ENCODE data around the gene KRT6A.

The KRT6A gene

DNA sequence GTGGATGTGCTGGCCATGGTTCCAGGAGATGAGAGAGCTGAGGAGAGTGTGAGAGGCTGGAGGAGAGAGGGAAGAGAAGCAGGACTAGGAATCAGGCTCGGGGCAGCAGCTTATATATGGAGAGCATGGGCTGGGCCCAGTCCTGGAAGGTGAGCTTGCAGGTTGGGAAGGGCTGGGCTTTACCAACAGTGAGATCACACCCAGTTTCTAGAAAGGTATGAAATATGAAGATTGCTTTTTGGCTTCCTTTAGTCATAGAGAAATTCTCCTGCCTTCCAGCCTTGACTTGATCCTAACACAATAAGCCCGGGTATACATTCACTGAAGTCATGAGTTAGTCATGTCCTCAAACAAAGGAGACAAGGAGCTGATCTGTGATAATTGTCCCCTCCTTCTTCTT is at the start of gene KRT6A:
TSS of gene KRT6A (minus strand) at position 86 of the 400 bp plus-strand sequence. CDS start at position 17, 69 bp downstream.
- no peak for DNase-seq (ENCODE audit: low read depth in 3 of 3)

DNA sequence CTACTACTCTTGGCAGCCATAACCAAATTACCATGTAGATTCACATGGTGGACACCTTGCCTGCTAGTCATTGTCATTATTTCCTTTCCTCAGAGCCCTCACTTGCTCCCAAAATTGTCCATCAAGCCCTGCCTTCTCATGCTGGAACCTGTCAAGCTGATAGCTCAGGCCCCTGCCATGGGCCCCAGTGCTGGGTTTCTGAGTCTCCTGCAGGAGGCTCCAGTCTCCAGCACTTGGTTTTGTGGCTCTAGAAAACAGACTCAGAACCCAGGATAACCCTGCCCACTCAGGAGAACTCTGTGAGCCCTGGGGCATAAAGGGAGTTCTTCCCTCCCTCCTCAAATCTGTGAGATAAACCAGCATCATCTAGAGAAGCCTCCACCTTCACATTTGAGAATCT is 49.1 kb upstream of the KRT6A start:
- no peak for DNase-seq (ENCODE audit: low read depth in 3 of 3)

DNA sequence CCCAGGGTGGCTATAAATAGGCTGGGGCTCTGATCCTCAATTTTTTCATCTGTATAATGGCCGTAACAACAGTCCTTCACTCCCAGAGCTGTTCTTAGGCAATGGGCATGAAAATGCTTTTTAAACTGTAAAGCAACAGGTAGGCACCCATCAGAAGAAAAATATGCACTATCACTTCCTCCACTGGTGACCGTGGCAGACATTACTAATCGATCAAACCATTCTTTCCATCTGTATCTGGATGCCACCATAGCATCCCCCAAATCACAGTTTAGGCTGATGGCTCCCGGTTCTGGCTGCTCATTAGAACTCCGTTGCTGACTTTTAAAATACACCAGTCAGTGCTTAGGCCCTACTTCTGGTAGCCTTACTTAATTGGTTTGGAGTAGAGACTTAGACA is 48.7 kb upstream of the KRT6A start:
- no peak for DNase-seq (ENCODE audit: low read depth in 3 of 3)

DNA sequence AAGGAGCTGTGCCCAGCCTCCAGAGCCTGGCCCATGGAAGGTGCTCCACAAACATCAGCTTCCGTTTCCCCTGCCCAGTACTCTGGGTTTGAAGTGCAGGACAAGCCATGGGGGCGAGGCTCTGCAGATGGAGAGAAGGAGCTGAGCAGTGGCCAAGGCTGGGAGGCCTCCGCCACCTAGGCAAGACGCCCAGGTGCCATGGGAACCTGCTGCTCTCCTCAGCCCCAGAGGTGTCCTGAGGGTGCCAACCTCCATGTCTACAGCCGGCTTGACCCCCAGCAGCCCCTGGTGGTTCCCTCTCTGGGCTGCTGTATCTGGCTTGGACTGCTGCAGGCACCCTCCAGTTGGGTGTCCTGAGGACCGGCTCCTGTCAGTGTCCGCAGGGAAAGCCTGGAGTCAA is 47.5 kb upstream of the KRT6A start:
- DNase-seq (ENCODE audit: low read depth in 3 of 3), result no peak

DNA sequence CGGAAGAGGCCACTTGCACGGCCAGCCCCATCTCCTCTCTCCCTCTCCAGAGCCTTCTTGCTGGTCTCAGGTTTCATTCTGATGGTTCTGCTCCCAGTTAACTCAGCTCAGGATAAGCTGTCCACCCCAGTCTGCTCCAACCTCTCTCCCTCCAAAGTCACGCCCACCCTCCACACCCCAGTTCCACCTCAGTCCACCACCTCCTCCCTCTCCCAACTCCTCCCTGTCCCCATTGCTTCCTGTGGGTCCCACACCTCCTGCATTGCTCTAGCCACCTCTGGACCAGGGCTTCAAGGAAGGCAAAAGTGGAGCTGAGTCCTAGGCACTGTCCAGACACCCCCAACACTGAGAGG is 46.7 kb upstream of the KRT6A start:
- no peak for DNase-seq (ENCODE audit: low read depth in 3 of 3)

DNA sequence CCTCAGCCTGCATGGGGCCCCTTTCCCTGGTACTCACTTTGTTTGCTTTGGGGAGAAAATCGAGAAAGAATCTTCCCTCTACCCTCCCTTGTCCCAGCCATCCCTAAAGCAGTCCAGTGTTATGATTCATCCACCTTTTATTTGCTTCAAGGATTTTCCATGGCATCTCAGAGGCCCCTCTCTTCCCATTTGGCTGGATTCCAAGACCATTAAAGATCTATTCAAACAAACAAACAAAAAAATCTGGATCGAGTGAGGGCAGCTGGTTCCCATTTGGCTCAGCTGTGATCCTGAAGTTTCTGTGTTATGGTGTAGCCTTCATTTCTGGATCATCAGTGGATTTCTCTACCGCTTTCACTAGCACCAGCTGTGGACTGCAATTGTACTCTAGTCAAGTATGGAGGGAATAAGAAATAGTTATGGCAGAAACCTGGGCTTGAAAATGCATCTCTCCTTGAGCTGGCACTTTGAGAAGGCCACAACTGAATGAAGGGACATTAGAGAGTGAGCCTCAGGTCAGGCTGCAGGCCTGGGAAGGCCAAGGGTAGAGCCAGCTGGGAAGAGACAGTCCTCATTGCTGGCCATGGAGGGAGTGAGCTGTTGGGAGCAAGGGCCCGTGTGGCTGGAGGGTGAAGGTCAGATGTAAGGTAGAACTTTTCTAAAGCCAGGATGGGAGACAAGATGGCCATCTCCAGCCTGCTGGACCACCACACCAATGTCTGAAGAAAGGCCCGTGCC is 46.2 kb upstream of the KRT6A start:
- DNase-seq (ENCODE audit: low read depth in 3 of 3), result no peak

DNA sequence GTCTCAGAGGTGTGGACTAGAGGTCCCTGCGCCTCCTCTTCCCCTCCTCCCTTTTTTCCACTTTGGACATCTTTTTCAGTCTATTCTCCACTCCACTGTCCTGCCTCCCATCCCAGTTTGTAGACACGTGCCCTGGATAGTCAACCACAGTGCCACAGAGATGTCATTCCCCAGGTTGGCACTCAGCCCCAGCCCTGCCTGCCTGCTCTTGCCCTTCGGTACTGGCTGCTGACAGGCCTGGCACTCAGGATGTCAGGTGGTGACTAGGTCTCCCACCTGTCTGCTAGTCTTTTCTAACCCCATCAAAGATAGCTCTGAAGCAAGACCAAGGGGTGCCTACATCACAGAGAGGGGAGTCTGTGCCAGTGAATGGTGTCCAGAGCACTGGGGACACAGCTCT is 44.0 kb upstream of the KRT6A start:
- DNase-seq (ENCODE audit: low read depth in 3 of 3), result no peak

DNA sequence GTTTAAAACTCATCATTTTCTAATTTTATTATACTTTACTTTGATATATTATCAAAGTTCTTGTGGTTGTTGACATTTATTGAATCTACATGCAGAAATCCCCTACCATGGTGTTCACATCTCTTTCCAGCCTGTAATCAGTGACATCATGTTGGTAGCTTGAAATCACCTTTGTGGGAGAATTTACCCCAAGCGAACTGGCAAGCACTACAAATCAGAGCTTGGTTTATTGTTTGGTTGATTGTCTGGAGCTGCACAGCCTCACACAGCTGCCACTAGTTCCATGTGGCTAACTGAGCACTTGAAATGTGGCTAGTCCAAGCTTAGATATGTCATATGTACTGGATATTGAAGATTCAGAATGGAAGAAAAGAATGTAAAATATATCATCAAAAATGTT is 42.5 kb upstream of the KRT6A start:
- no peak for DNase-seq (ENCODE audit: low read depth in 3 of 3)

DNA sequence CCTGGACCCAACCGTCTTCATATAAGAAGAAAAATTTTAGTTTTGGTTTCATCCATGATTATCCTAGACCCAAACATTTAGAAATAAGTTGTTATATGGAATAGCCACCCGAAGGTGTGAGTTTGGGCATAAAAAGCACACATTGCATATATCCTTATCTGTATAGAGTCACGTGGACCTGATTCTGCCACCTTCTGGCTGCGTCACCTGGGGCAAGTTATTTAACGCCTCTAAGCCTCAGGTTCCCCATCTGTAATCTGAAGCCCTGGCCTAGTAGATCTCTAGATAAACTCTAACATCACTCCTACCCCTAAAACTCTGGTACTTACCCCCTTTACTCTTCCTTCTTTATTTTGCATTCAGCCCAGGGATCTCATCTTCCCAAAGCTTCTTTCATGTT is 41.4 kb upstream of the KRT6A start:
- no peak for DNase-seq (ENCODE audit: low read depth in 3 of 3)

DNA sequence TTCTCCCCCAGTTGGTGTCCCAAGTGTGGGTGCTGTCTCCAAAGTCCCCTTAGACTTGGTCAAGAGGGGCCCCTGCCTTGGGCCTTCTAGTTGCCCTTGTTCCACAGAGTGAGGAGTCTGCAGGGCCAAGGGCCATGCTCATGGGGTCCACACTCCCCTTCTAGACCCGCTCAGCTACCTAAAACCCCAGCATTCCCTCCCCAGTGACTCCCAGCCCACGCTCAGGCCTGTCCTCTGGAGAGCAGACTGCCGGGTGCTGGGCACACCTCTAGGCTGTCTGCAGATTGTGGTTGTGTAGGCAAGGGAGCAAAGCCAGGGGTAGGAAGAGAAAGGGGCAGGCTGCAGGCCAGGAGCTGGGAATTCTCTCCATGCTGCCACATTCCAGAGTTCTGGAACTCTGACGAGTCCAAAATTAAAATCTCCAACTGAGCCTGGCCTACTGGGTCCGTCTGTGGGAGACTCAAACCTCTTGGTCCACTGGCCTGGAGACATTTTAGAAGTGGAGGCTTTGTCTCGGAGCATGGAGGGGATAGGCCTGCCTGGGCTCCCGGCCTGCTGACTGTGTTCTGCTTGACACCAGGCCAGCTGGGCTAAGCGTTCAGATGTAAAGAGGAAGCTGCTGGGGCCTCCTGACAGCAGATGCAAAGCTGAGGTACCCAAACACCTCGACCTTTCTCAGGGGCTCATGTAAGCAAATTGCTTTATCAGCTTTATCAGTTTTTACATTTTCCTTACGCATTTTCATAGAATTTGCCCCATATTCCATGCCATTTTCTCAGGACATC is 40.8 kb upstream of the KRT6A start:
- no peak for DNase-seq (ENCODE audit: low read depth in 3 of 3)

DNA sequence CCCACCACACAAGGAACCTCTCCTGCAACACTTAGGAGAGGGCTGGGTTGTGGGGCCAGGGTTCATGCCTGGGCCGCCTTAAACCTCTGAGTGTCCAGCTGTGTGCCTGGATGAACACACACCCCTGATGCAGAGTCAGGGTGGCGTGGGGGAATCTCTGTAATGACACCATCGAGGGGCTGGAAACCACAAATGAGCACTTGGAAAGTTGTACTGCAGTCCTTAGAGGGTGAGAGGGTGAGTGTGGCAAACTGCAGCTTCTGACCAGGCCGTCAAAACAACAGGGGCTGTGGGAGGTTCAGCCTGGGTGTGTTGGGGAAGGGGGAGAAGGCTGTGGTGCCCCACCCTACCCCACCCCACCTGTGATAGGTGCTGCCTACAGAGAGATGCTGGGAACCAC is 39.6 kb upstream of the KRT6A start:
- no peak for DNase-seq (ENCODE audit: low read depth in 3 of 3)

DNA sequence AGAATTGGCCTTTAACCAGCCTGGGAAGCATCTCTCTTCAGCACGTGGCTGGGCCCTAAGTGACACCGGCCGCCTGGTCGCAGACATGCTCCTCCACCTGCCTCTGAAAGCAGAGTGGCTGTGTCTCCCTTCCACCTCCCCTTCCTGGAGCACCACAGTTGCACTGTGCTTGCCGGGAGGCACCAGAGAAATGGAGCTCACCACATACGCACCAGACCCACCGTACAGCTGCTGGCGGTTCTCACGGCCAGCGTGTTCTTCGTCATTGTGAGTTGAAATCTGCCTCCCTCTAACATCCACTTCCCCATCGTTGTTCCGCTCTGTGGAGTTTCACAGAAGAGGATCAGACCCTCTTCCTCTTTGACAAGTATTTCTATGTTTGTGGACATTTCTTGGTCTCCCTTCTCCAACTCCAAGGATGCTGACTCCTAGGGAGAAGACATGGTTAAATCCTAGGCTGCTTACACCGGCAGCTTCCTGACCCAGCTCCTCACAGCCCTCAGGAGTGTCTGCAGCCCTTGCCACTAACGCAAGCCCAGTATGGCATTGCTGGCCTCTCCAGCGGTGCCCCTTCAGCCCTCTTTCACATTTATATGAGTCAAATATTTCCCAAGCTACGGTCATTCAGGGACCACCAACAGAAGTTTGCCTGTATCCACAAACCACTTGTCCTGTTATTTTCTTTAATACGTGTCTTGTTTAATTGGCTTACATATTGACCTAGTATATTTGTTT is 38.7 kb upstream of the KRT6A start:
- DNase-seq (ENCODE audit: low read depth in 3 of 3), result no peak

DNA sequence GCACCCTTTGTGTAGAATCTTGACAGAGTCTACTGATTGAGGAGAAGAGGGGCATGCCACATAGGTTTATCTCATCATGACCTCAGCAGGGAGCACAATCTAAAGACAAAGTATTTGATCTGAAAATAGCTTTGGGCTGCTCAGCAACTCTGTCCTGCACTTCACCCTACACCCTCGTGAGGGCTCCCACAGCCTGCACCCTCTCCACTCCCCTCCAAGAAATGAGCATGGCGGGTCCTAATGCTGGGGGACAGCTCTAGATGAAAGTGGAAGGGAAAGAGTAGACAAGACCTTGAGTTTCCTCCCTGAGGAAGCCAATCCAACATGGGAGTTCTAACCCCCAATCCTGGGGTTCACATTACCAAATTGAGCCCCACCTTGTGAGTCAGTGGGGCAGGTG is 37.8 kb upstream of the KRT6A start:
- DNase-seq (ENCODE audit: low read depth in 3 of 3), result no peak

DNA sequence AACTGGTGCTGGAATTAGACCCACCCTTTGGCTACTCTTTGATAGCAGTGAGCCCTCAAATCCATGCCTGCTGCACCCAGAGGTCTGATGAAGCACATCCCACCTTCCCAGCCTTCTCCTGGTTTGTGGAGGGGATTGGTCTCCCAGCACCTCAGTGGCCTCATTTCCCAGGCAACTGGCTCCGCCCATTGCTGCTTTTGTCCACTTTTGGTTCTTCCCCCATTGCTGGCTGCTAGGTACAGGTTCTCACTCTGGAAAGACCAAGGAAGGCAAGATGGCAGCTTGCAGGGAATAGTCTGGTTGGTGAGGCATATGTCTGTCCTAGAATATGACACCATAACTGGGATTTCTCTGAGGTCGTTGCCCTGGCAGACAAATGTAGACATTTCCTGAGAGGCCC is 37.3 kb upstream of the KRT6A start:
- no peak for DNase-seq (ENCODE audit: low read depth in 3 of 3)

DNA sequence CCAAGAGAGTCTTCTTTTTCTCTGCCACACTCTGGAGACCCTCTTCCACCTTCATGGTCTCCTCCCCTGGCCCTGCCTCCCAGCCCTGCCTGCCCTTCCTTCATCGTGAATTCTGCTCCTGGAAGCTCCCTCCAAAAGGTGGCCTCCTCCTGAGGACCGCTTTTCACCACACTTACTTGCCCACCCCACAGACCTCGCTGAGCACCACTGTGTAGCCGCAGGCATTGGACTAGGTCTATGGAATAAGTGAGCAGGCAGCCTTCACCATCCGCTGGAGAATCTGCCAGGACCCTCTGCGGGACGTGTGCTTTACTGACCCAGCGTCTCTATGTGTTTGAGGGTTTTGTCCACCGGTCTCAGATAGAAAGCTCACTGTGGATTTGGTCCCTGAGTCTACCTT is 36.8 kb upstream of the KRT6A start:
- DNase-seq (ENCODE audit: low read depth in 3 of 3), result no peak

DNA sequence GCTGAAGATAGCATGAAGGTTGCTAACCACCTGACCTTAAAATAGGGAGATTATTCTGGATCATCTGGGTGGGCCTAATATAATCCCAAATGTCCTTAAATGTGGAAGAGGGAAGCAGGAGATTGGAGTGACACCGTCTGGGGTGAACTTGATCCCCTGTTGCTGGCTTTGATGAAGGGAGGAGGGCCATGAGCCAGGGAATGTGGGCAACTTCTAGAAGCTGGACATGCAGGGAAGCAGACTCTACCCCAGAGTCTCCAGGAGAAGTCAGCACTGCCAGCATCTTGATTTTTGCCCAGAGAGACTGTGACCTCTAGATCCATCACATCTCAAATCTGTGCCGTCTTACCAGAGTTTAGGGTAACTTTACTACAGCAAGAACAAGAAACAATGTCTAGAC is 36.4 kb upstream of the KRT6A start:
- no peak for DNase-seq (ENCODE audit: low read depth in 3 of 3)

DNA sequence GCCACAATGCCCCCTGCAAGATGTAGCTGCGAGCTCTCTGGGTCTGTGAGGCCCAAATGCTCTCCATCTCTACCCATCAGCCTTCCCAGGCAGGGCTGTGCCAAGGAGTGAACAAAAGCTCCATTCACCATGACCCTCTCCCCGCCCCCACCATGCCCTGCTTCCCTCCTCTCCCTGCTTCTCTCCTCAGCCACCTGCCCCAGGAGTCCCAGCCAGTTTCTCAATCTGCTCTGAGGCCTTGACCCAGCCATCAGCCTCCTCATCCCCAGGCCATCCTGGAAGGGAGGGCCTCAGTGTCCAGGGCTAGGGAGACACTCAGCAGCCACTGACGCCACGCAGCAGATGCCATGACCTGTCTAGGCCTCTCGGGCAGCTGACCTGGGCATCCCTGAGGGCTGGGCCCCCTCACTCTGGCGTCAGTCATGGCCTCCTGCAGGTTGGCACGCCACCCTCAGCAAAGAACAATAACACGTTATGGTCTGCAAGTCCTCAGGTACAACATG is 35.6 kb upstream of the KRT6A start:
- DNase-seq (ENCODE audit: low read depth in 3 of 3), result no peak

DNA sequence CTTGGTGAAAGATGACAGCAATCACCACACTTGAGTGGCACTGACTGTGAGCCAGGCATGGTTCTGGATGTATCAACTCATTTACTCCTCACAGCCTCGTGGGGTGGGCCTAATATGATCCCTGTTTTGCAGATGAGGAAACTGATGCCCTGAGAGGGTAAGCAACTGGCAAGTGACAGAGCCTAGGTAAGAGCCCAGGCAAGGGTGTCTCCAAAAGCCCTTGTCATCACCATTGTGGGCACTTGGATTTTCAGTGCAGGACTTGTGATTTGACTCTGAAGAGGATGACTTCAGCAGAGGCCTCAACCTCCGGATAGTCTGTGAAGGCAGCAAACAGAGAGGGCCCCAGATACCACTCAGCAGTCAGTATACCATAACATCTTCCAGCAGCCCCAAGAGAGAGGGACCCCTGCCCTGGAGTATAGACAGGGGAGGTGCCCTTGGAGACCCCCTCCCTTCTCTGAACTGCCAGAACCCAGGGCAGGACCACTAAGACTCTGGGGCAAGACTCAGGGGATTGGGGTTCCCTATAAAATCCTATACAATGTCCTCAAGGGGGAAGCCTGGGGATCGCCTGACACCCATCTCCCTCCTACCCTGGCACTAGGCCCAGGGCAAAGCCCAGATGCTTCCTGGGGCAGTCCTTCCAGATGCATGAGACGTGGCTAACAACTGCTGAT is 34.2 kb upstream of the KRT6A start:
- DNase-seq (ENCODE audit: low read depth in 3 of 3), result no peak

DNA sequence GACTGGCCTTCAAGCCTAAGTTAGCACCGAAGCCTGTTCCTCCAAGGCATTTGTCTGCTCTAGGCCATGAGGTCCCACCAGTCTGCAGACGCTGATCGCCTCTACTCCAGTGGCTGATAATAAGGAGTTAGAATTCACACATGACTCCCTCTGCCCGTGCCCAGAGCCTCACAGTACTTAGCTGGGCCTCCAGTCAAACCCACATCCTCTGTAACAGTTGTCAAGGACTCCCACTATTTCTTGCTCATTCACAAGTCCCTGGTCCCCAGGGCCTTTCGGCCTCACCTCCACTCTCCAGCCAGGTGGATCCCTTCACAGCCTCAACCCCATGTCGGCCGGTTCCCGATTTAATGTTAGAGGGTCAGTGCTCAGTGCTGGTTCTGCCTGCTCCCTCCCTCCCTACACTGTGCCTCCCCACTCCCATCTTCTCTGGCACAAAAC is 33.5 kb upstream of the KRT6A start:
- no peak for DNase-seq (ENCODE audit: low read depth in 3 of 3)

DNA sequence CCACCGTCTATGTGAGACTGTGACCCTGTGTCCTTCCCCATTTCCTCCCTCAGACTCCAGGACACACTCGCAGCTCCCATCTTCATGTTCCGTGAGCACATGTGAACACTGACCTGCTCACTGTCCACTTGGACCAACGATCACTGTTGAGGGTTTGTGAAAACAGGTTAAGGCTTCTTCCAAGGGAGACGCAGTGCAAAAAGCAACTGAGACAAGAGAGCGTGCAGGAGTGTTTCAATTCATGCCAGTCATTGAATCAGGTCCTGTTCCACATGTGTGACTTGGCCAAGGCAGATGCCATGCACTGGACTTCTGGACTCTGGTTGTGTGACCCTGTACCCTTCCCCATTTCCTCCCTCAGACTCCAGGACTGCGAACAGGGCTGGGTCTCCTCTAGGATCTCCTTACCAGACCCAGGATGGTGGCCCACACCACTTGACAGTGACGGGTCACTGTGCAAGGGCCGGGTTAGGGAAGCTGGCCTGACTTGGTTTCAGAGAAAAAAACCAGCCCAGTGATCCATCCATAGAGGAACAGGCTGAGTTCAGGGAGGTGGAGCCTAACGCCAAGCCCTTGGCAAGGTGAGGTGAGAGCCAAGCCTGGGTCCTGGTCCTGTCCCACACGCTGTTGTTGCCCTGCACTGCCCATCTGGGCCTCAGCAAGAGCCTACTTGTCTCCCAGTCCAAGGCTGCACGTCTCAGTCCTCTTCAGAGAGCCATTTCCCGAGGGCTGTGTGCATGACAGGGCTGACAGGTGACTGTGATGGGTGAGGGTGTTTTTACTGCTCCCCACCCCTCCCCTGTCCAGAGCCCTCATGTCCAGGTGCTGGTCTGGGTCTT is 32.8 kb upstream of the KRT6A start:
- DNase-seq (ENCODE audit: low read depth in 3 of 3), result no peak
